ENCODE data around the gene PDZD2.
"Not testable (repeated sequence)": the region's sequence is repeated elsewhere in the genome, so short reads cannot be mapped to it uniquely, and the experiment has no call there.

Gene PDZD2

GRCh38 chr5:31731710-31732301, 92.9 kb downstream of the PDZD2 start:
- DNase-seq (ENCODE audit: extremely low read depth in 1 of 2, low read depth in 1 of 2) = no peak

- not testable (repeated sequence) for DNase-seq (ENCODE audit: extremely low read depth in 1 of 2, low read depth in 1 of 2)
Measured at GRCh38 chr5:31732821-31733220, 93.9 kb downstream of the PDZD2 start.

GRCh38 chr5:31733371-31733770, 94.4 kb downstream of the PDZD2 start:
- no peak for DNase-seq (ENCODE audit: extremely low read depth in 1 of 2, low read depth in 1 of 2)

GRCh38 chr5:31736127-31736526, 97.2 kb downstream of the PDZD2 start:
- DNase-seq (ENCODE audit: extremely low read depth in 1 of 2, low read depth in 1 of 2) = no peak

GRCh38 chr5:31738199-31738598, 99.3 kb downstream of the PDZD2 start:
- no peak for DNase-seq (ENCODE audit: extremely low read depth in 1 of 2, low read depth in 1 of 2)

- no peak for DNase-seq (ENCODE audit: extremely low read depth in 1 of 2, low read depth in 1 of 2)
Measured at GRCh38 chr5:31741496-31741895, 102.6 kb downstream of the PDZD2 start.

GRCh38 chr5:31743678-31744077, 104.7 kb downstream of the PDZD2 start:
- no peak for DNase-seq (ENCODE audit: extremely low read depth in 1 of 2, low read depth in 1 of 2)

GRCh38 chr5:31748458-31749172, 109.7 kb downstream of the PDZD2 start:
- no peak for DNase-seq (ENCODE audit: extremely low read depth in 1 of 2, low read depth in 1 of 2)

GRCh38 chr5:31750215-31750614, 111.3 kb downstream of the PDZD2 start:
- no peak for DNase-seq (ENCODE audit: extremely low read depth in 1 of 2, low read depth in 1 of 2)

- no peak for DNase-seq (ENCODE audit: extremely low read depth in 1 of 2, low read depth in 1 of 2)
Measured at GRCh38 chr5:31751610-31752009, 112.7 kb downstream of the PDZD2 start.

GRCh38 chr5:31753700-31754357, 114.9 kb downstream of the PDZD2 start:
- no peak for DNase-seq (ENCODE audit: extremely low read depth in 1 of 2, low read depth in 1 of 2)

- DNase-seq (ENCODE audit: extremely low read depth in 1 of 2, low read depth in 1 of 2) = no peak
Measured at GRCh38 chr5:31754358-31754704, 115.4 kb downstream of the PDZD2 start.

GRCh38 chr5:31754741-31755675, 116.1 kb downstream of the PDZD2 start:
- DNase-seq (ENCODE audit: extremely low read depth in 1 of 2, low read depth in 1 of 2) = no peak

- DNase-seq (ENCODE audit: extremely low read depth in 1 of 2, low read depth in 1 of 2) = no peak
Measured at GRCh38 chr5:31755676-31756230, 116.8 kb downstream of the PDZD2 start.

GRCh38 chr5:31757806-31758205, 118.9 kb downstream of the PDZD2 start:
- DNase-seq (ENCODE audit: extremely low read depth in 1 of 2, low read depth in 1 of 2) = no peak

GRCh38 chr5:31758803-31759425, 120.0 kb downstream of the PDZD2 start:
- no peak for DNase-seq (ENCODE audit: extremely low read depth in 1 of 2, low read depth in 1 of 2)

- DNase-seq (ENCODE audit: extremely low read depth in 1 of 2, low read depth in 1 of 2) = no peak
Measured at GRCh38 chr5:31759925-31760324, 121.0 kb downstream of the PDZD2 start.

- no peak for DNase-seq (ENCODE audit: extremely low read depth in 1 of 2, low read depth in 1 of 2)
Measured at GRCh38 chr5:31761877-31762276, 122.9 kb downstream of the PDZD2 start.

GRCh38 chr5:31763424-31763823, 124.5 kb downstream of the PDZD2 start:
- DNase-seq (ENCODE audit: extremely low read depth in 1 of 2, low read depth in 1 of 2) = no peak

GRCh38 chr5:31764687-31765086, 125.8 kb downstream of the PDZD2 start:
- DNase-seq (ENCODE audit: extremely low read depth in 1 of 2, low read depth in 1 of 2) = not testable (repeated sequence)

Data from stimulated activated CD8-positive, alpha-beta memory T cell treated with anti-CD3 and anti-CD28 coated beads, Interleukin-7, amount 100 ng/mL, for 48 hours (primary cell).